Panc1 (cell line): ENCODE results near the gene C15orf39. TPM values are rescaled to one million over a fixed set of nuclear protein-coding genes. Genes with fewer than 3 reads are reported as not detected.

ENCODE experiments used
- ATAC-seq: fragments of 200-7000 bp; cut with Tn5 transposase; 2 replicates; pipeline ENCODE4 v1.9.1; 2020; ENCODE audit warnings: mild to moderate bottlenecking, moderate library complexity
- BruUV-seq: library from RNA; stranded (reverse); fragments of 400-500 nt; replicated peaks from 2 replicates; lab custom pipeline; 2021; lab: Mats Ljungman, UMichigan
- CTCF ChIA-PET: fragments of 300-600 bp; sonication (Branson Sonifier 250); formaldehyde crosslinking; loops from one replicate; lab custom pipeline; 2022; ENCODE audit warnings: antibody characterized with exemption; lab: Charles Lee
- POLR2A ChIA-PET: fragments of 300-600 bp; sonication (Branson Sonifier 250); formaldehyde crosslinking; loops from one replicate; lab custom pipeline; 2022; ENCODE audit warnings: antibody characterized with exemption; lab: Charles Lee
- DNase-seq: peaks from one replicate; pipeline ENCODE4 v3.0.0-alpha.2; 2010; ENCODE audit warnings: low read depth, low spot score
- H3K27ac ChIP-seq: 2 replicates; pipeline ENCODE4 v1.5.1; 2011; ENCODE audit warnings: mild to moderate bottlenecking, low read length, inconsistent platforms
- H3K27me3 ChIP-seq: fragments of 200-500 bp; sonication (Bioruptor generic); 2 replicates; pipeline ENCODE4 v1.6.0; 2014; ENCODE audit warnings: low read length, inconsistent platforms; ENCODE audit not compliant: control insufficient read depth, insufficient read depth
- H3K36me3 ChIP-seq: fragments of 200-500 bp; sonication (Bioruptor generic); 2 replicates; pipeline ENCODE4 v1.5.1; 2014; ENCODE audit warnings: inconsistent platforms, mild to moderate bottlenecking, low read length, moderate library complexity; ENCODE audit not compliant: control insufficient read depth, insufficient read depth
- H3K4me1 ChIP-seq: 2 replicates; pipeline ENCODE4 v1.5.1; 2011; ENCODE audit warnings: inconsistent platforms, mild to moderate bottlenecking, low read length, moderate library complexity; ENCODE audit not compliant: control insufficient read depth, insufficient read depth
- H3K4me3 ChIP-seq, 2 experiments: 2 replicates each; pipeline ENCODE4 v1.5.1; 2011 to 2012; ENCODE audit warnings: low read depth in 2 of 2, low read length in 2 of 2, mild to moderate bottlenecking in 2 of 2, inconsistent platforms in 1 of 2, moderate library complexity in 1 of 2
- H3K9me3 ChIP-seq: fragments of 200-500 bp; sonication (Bioruptor generic); 2 replicates; pipeline ENCODE4 v1.5.1; 2014; ENCODE audit warnings: low read depth, mild to moderate bottlenecking, inconsistent platforms, low read length, moderate library complexity; ENCODE audit not compliant: control insufficient read depth, insufficient read depth
- CTCF ChIP-seq: fragments of 450-650 bp; IDR thresholded peaks from 2 replicates; pipeline ENCODE4 v1.5.1; 2017; ENCODE audit warnings: mild to moderate bottlenecking
- POLR2AphosphoS5 ChIP-seq: IDR thresholded peaks from 2 replicates; pipeline ENCODE4 v1.6.1; 2012; ENCODE audit warnings: mild to moderate bottlenecking, low read depth, low read length, moderate library complexity
- SIN3A ChIP-seq: IDR thresholded peaks from 2 replicates; pipeline ENCODE4 v1.6.1; 2012; ENCODE audit warnings: low read depth, mild to moderate bottlenecking, low read length, moderate library complexity, borderline replicate concordance; ENCODE audit not compliant: insufficient read depth
- TCF7L2 ChIP-seq: IDR thresholded peaks from 2 replicates; pipeline ENCODE4 v1.6.1; 2011; ENCODE audit warnings: mild to moderate bottlenecking, low read depth, low read length, inconsistent platforms
- in situ Hi-C: cut with HindIII; loops from 2 replicates; pipeline ENCODE4 v1.10.0; 2016; ENCODE audit warnings: low sequenced_read_pairs, low pct_unique_long_range_greater_than_20kb
- intact Hi-C: fragments of 100-400 bp; cut with micrococcal nuclease; formaldehyde crosslinking; loops from one replicate; pipeline ENCODE4 v1.10.0; 2022; ENCODE audit not compliant: unreplicated experiment
- total RNA-seq: library from RNA; stranded (reverse); gene quantifications from one replicate; pipeline ENCODE4 v1.2.1, GENCODE V29; 2021; ENCODE audit not compliant: unreplicated experiment
- TF ChIP-seq, protein P1 (sequence below), 2 experiments: IDR thresholded peaks; 2 replicates each; pipeline ENCODE4 v1.6.1; 2011 to 2012; ENCODE audit warnings: low read depth in 2 of 2, control low read depth in 1 of 2, low read length in 1 of 2, mild to moderate bottlenecking in 1 of 2, moderate library complexity in 1 of 2; ENCODE audit not compliant: insufficient read depth in 1 of 2

Gene C15orf39
- total RNA-seq, 1 experiment from 2014 or later: 17.6 TPM

GRCh38 chr15:75167588-75168350 lies 33.9 kb upstream of the C15orf39 start:
- Histone ChIP-seq H3K27ac (no peak overlapping the region), H3K4me1 (no peaks in the 10 kb centered on the region), H3K36me3 (no peaks in the 10 kb centered on the region), H3K4me3 (no peak overlapping the region), H3K9me3 (no peaks in the 10 kb centered on the region), H3K27me3 (no peaks in the 10 kb centered on the region)
- intact Hi-C loops: no loop called here
- ChIA-PET CTCF (no interaction called here), POLR2A (no interaction called here)
- BruUV-seq: no TSS peak
- DNase-seq (no peak), ATAC-seq (no peak)
- TF ChIP-seq POLR2AphosphoS5 (no peak), SIN3A (no peak), TCF7L2 (no peak), CTCF (no peak)
- TF ChIP-seq, protein P1, sequence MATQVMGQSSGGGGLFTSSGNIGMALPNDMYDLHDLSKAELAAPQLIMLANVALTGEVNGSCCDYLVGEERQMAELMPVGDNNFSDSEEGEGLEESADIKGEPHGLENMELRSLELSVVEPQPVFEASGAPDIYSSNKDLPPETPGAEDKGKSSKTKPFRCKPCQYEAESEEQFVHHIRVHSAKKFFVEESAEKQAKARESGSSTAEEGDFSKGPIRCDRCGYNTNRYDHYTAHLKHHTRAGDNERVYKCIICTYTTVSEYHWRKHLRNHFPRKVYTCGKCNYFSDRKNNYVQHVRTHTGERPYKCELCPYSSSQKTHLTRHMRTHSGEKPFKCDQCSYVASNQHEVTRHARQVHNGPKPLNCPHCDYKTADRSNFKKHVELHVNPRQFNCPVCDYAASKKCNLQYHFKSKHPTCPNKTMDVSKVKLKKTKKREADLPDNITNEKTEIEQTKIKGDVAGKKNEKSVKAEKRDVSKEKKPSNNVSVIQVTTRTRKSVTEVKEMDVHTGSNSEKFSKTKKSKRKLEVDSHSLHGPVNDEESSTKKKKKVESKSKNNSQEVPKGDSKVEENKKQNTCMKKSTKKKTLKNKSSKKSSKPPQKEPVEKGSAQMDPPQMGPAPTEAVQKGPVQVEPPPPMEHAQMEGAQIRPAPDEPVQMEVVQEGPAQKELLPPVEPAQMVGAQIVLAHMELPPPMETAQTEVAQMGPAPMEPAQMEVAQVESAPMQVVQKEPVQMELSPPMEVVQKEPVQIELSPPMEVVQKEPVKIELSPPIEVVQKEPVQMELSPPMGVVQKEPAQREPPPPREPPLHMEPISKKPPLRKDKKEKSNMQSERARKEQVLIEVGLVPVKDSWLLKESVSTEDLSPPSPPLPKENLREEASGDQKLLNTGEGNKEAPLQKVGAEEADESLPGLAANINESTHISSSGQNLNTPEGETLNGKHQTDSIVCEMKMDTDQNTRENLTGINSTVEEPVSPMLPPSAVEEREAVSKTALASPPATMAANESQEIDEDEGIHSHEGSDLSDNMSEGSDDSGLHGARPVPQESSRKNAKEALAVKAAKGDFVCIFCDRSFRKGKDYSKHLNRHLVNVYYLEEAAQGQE (IDR thresholded peaks at IDR 0.05; ENCODE audit: insufficient read depth in 1 of 2, low read depth in 2 of 2, low read length in 1 of 2): no peak
- in situ Hi-C loops: no loop called here

- ATAC-seq (no peak), DNase-seq (no peak)
- H3K36me3 ChIP-seq: no peaks in the 10 kb centered on the region
- intact Hi-C loops: no loop called here
- no peak overlapping the region for H3K27ac ChIP-seq
- no TSS peak for BruUV-seq
- CTCF ChIA-PET: no interaction called here
- POLR2A ChIA-PET: no interaction called here
- in situ Hi-C loops: no loop called here
- H3K9me3 ChIP-seq: no peaks in the 10 kb centered on the region
- TF ChIP-seq, protein P1 (IDR thresholded peaks at IDR 0.05; ENCODE audit: insufficient read depth in 1 of 2, low read depth in 2 of 2, low read length in 1 of 2): no peak
- TF ChIP-seq CTCF (no peak), POLR2AphosphoS5 (no peak), SIN3A (no peak)
- no peak overlapping the region for H3K4me3 ChIP-seq
- H3K4me1 ChIP-seq: no peaks in the 10 kb centered on the region
- H3K27me3 ChIP-seq: no peaks in the 10 kb centered on the region
Measured at GRCh38 chr15:75168374-75168773, 33.3 kb upstream of the C15orf39 start.
